ENCODE measurements around the gene TBC1D9. TPM values are rescaled to one million over a fixed set of nuclear protein-coding genes. Genes with fewer than 3 reads are reported as not detected.

The TBC1D9 gene
- polyA plus RNA-seq, 2 of the 4 experiments (the other 2 are of a cell fraction) = 5.6 to 11.8 TPM

DNA sequence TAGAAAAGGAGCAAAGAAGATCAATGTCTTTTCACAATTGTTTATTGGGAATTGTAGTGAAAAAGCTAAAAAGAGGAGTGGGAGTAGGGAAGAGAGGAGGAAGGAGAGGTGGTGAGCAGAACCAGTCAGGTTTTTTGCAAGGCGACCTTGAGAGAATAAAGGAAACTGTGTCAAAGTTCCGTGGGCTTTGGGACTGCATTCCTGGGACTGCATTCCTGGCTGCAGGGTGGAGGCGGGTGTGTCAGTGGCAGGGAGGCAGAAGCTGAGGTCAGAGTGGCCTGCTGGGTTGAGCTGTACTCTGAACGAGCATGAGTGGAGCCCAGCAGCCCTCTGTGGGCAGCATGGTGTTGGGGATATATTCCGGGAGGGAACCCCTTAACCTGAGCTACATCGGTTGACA lies 120.6 kb downstream of the TBC1D9 start:
- H3K27ac ChIP-seq = peak overlapping the region in 1 of 2 experiments; percentile 62; a peak in 3 of 6 replicates
- POLR2A ChIA-PET = no interaction called here
- CTCF ChIA-PET = interaction anchor here (0.6 to 2.0 kb wide), 3 partner anchors 225 to 1277 kb away, joined by 3 to 5 read pairs (median 4); no protein-coding TSS in a partner anchor

DNA sequence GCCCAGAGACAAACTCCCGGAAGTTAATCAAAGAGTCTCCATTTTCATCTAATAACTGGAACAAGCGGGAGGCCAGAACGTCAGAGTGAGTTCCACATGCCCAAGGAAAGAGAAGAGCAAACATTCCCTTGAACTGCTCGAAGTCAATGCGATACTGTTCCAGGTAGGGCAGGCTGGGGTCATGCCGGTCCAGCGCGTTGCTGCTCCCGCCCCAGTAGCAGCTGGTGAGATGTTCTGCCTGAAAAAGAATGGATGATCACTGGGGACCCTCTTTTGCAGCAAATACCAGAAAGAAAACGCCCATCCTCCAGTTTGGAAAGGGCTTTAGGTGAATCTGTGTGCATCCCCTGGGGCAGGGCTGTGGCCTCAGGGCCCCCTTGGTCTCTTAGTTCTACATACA lies 122.2 kb downstream of the TBC1D9 start:
- ChIA-PET CTCF (no interaction called here), POLR2A (no interaction called here)
- H3K4me3 ChIP-seq = no peak overlapping the region
- H3K4me2 ChIP-seq = no peak overlapping the region
- peaks cover 15% of the 10 kb centered on the region for H3K4me1 ChIP-seq
- TF ChIP-seq RCOR1 (IDR thresholded peaks at IDR 0.05; ENCODE audit: low read depth, low read length) (no peak), ZFP36 (IDR thresholded peaks at IDR 0.05; ENCODE audit: borderline replicate concordance, partially characterized antibody) (no peak), RFX5 (IDR thresholded peaks at IDR 0.05) (no peak), HEYL (CRISPR knock-in tag; IDR thresholded peaks at IDR 0.05) (no peak), BHLHE40 (IDR thresholded peaks at IDR 0.05; ENCODE audit: low read depth, low read length) (no peak), NR3C1 (IDR thresholded peaks at IDR 0.05) (no peak)
- TF ChIP-seq, protein P1, sequence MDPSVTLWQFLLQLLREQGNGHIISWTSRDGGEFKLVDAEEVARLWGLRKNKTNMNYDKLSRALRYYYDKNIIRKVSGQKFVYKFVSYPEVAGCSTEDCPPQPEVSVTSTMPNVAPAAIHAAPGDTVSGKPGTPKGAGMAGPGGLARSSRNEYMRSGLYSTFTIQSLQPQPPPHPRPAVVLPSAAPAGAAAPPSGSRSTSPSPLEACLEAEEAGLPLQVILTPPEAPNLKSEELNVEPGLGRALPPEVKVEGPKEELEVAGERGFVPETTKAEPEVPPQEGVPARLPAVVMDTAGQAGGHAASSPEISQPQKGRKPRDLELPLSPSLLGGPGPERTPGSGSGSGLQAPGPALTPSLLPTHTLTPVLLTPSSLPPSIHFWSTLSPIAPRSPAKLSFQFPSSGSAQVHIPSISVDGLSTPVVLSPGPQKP (IDR thresholded peaks at IDR 0.05; ENCODE audit: low read depth, low read length) = no peak
- 87% methylated on average over 10 of the region's 10 CpGs for WGBS (ENCODE audit: missing lambda C conversion rate)
- no peaks in the 10 kb centered on the region for H3K9me3 ChIP-seq
- no peak for ATAC-seq
- no peak for DNase-seq (ENCODE audit: low read depth in 1 of 2, low spot score in 1 of 2)
- no peak for FAIRE-seq
- no peak overlapping the region for H3K27ac ChIP-seq

More for the DNA sequence above, 120.6 kb downstream of the TBC1D9 start:
- 40% methylated on average over 6 of the region's 6 CpGs for WGBS (ENCODE audit: missing lambda C conversion rate)
- ATAC-seq (peak; percentile 71 to 85), DNase-seq (ENCODE audit: low read depth in 1 of 2, low spot score in 1 of 2) (peak; percentile 10 to 14), FAIRE-seq (no peak)
- Histone ChIP-seq H3K9me3 (no peaks in the 10 kb centered on the region), H3K4me3 (no peak overlapping the region), H3K4me2 (peak overlapping the region; percentile 29; the same call in 2 of the 3 replicates), H3K4me1 (peaks cover 15% of the 10 kb centered on the region)
- TF ChIP-seq ZNF302 (CRISPR knock-in tag; IDR thresholded peaks at IDR 0.05) (no peak), CHD2 (IDR thresholded peaks at IDR 0.05; ENCODE audit: low read length, partially characterized antibody) (no peak), CHD4 (IDR thresholded peaks at IDR 0.05; ENCODE audit: borderline replicate concordance) (no peak), CEBPB (IDR thresholded peaks at IDR 0.05) (no peak), JUNB (IDR thresholded peaks at IDR 0.05) (no peak), MAZ (IDR thresholded peaks at IDR 0.05; ENCODE audit: borderline replicate concordance, low read depth, low read length) (no peak)
- TF ChIP-seq, protein P2, sequence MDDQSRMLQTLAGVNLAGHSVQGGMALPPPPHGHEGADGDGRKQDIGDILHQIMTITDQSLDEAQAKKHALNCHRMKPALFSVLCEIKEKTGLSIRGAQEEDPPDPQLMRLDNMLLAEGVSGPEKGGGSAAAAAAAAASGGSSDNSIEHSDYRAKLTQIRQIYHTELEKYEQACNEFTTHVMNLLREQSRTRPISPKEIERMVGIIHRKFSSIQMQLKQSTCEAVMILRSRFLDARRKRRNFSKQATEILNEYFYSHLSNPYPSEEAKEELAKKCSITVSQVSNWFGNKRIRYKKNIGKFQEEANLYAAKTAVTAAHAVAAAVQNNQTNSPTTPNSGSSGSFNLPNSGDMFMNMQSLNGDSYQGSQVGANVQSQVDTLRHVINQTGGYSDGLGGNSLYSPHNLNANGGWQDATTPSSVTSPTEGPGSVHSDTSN (IDR thresholded peaks at IDR 0.05) = no peak

DNA sequence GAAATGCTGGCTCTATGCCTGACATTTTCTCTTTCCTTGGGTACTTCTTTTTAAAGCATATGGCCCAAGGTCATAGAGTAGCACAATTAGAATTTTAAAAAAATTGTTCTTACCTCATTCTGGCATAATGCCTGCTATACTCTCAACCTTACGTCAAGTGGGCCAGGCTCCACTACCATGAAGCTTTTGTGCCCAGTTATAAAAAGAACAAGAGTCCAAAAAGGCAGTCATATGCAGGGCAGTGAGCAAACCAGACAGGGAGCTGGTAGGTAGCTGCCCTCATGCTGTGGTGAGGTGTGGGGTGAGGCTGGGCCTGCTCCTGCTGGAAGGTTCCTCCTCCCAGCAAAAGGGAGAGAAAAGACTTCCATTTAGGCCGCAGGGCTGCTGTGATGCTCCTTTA lies 123.1 kb downstream of the TBC1D9 start:
- 97% methylated on average over 2 of the region's 2 CpGs for WGBS (ENCODE audit: missing lambda C conversion rate)
- TF ChIP-seq RAD21 (conservative IDR thresholded peaks at IDR 0.05 in 1 of 2, IDR thresholded peaks at IDR 0.05 in 1 of 2) = no peak
- TF ChIP-seq GATA3 (IDR thresholded peaks at IDR 0.05; ENCODE audit: borderline replicate concordance) = no peak
- TF ChIP-seq BHLHE40 (IDR thresholded peaks at IDR 0.05; ENCODE audit: low read depth, low read length) = no peak
- TF ChIP-seq CEBPB (IDR thresholded peaks at IDR 0.05) = no peak
- TF ChIP-seq, protein P3, sequence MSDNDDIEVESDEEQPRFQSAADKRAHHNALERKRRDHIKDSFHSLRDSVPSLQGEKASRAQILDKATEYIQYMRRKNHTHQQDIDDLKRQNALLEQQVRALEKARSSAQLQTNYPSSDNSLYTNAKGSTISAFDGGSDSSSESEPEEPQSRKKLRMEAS (IDR thresholded peaks at IDR 0.05) = no peak
- H3K27ac ChIP-seq = no peak overlapping the region
- no peak overlapping the region for H3K4me2 ChIP-seq
- ChIA-PET POLR2A (no interaction called here), CTCF (no interaction called here)
- DNase-seq (ENCODE audit: low read depth in 1 of 2, low spot score in 1 of 2) (no peak), ATAC-seq (no peak), FAIRE-seq (no peak)
- no peaks in the 10 kb centered on the region for H3K9me3 ChIP-seq
- peaks cover 15% of the 10 kb centered on the region for H3K4me1 ChIP-seq
- H3K4me3 ChIP-seq = no peak overlapping the region

DNA sequence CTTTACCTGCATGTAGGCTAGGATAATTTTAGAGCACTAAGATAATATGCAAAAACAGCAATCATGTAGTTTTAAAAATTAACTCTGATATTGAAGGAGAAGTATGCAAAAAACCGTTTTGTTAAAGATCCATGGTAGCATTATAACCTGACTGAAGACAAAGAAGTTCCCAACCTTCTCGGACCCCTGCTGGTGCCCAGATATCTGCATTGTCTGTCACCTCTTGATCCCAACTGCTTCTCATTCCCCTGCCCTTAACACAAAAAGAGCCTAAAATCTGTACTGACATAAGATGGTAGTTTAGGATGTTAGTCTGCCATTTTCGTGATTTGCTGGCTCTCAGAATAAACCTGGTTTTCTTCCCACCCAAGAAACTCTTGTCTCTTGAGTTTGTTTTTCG lies 125.9 kb downstream of the TBC1D9 start:
- ATAC-seq (no peak), FAIRE-seq (no peak), DNase-seq (ENCODE audit: low read depth in 1 of 2, low spot score in 1 of 2) (no peak)
- CTCF ChIA-PET = no interaction called here
- H3K4me2 ChIP-seq = no peak overlapping the region
- peaks cover 1% of the 10 kb centered on the region; the same call in 2 of the 3 replicates for H3K4me1 ChIP-seq
- no peaks in the 10 kb centered on the region for H3K9me3 ChIP-seq
- H3K27ac ChIP-seq = no peak overlapping the region
- POLR2A ChIA-PET = no interaction called here
- H3K4me3 ChIP-seq = no peak overlapping the region
- WGBS (ENCODE audit: missing lambda C conversion rate) = 81% methylated on average over 4 of the region's 4 CpGs
- TF ChIP-seq CHD2 (IDR thresholded peaks at IDR 0.05; ENCODE audit: low read length, partially characterized antibody) (no peak), RAD21 (conservative IDR thresholded peaks at IDR 0.05 in 1 of 2, IDR thresholded peaks at IDR 0.05 in 1 of 2) (no peak), MYC (IDR thresholded peaks at IDR 0.05; ENCODE audit: borderline replicate concordance, low read length) (no peak), RCOR1 (IDR thresholded peaks at IDR 0.05; ENCODE audit: low read depth, low read length) (no peak), MAZ (IDR thresholded peaks at IDR 0.05; ENCODE audit: borderline replicate concordance, low read depth, low read length) (no peak)
- TF ChIP-seq, protein P4, sequence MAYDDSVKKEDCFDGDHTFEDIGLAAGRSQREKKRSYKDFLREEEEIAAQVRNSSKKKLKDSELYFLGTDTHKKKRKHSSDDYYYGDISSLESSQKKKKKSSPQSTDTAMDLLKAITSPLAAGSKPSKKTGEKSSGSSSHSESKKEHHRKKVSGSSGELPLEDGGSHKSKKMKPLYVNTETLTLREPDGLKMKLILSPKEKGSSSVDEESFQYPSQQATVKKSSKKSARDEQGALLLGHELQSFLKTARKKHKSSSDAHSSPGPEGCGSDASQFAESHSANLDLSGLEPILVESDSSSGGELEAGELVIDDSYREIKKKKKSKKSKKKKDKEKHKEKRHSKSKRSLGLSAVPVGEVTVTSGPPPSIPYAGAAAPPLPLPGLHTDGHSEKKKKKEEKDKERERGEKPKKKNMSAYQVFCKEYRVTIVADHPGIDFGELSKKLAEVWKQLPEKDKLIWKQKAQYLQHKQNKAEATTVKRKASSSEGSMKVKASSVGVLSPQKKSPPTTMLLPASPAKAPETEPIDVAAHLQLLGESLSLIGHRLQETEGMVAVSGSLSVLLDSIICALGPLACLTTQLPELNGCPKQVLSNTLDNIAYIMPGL (CRISPR knock-in tag; IDR thresholded peaks at IDR 0.05; ENCODE audit: borderline replicate concordance) = no peak
- TF ChIP-seq, protein P1 (IDR thresholded peaks at IDR 0.05; ENCODE audit: low read depth, low read length) = no peak
- TF ChIP-seq, protein P5, sequence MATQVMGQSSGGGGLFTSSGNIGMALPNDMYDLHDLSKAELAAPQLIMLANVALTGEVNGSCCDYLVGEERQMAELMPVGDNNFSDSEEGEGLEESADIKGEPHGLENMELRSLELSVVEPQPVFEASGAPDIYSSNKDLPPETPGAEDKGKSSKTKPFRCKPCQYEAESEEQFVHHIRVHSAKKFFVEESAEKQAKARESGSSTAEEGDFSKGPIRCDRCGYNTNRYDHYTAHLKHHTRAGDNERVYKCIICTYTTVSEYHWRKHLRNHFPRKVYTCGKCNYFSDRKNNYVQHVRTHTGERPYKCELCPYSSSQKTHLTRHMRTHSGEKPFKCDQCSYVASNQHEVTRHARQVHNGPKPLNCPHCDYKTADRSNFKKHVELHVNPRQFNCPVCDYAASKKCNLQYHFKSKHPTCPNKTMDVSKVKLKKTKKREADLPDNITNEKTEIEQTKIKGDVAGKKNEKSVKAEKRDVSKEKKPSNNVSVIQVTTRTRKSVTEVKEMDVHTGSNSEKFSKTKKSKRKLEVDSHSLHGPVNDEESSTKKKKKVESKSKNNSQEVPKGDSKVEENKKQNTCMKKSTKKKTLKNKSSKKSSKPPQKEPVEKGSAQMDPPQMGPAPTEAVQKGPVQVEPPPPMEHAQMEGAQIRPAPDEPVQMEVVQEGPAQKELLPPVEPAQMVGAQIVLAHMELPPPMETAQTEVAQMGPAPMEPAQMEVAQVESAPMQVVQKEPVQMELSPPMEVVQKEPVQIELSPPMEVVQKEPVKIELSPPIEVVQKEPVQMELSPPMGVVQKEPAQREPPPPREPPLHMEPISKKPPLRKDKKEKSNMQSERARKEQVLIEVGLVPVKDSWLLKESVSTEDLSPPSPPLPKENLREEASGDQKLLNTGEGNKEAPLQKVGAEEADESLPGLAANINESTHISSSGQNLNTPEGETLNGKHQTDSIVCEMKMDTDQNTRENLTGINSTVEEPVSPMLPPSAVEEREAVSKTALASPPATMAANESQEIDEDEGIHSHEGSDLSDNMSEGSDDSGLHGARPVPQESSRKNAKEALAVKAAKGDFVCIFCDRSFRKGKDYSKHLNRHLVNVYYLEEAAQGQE (IDR thresholded peaks at IDR 0.05) = no peak
